ENCODE measurements around the gene BMP2. TPM values are rescaled to one million over a fixed set of nuclear protein-coding genes. Genes with fewer than 3 reads are reported as not detected.

The BMP2 gene
- total RNA-seq, 5 donors from 2014 or later (not counting 1 experiment from before 2014, with no cell fraction given), result 0.13 TPM; not detected in 4

DNA sequence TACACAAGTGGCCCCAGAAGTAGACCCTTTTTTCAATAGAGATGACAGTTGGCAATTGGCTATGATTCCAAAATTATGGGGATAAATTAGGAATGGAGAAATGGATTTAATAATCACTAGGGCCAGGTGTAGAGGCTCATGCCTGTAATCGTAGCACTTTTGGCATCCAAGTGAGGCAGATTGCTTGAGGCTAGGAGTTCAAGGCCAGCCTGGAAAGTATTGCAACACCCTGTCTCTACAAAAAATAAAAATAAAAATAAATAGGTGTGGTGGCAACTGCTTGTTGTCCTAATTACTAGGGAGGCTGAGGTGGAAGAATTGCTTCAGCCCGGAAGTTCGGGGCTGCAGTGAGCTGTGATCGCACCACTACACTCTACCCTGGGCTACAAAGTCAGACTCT, 60.0 kb downstream of the BMP2 start:
- ChIA-PET CTCF (no interaction called here), POLR2A (no interaction called here)

DNA sequence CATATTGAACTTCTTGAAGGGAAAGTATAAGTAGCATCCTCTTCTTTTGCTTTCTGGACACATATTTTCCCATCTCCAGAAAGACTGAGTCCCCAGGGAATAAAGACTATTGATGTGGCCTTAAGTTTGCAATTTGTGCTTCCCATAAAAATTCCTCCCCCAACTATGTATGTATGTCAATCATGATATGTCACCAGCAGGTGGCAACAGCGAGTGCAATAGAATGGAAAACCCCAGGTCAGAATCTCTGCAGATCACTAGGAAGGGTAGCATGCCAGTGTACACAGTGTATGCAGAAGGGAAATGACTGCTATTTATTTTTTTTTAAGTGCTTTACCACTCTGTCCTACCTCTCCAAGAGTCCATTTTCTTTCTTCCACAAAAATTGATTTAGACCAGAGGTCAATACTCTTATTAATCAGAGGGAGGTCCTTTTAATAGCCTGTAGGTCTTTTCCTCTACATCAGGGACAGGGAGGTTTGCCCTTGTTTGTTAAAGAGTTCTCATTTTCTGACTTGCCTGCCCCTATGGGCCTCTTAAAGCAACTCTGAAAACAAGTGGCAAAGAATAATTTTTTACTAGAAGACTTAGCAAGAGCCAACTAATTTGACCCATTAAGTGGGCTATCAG, 61.4 kb downstream of the BMP2 start:
- H3K4me1 ChIP-seq (ENCODE audit: control insufficient read depth in 1 of 2, extremely low read depth in 1 of 2, insufficient read depth in 2 of 2, low read length in 2 of 2), result no peaks in the 10 kb centered on the region
- ChIA-PET POLR2A (interaction anchor here in 1 of 2 donors (0.5 kb wide), 1 partner anchor 26 kb away, joined by 8 read pairs; no protein-coding TSS in a partner anchor), CTCF (interaction anchor here in 1 of 2 donors (0.6 kb wide), 1 partner anchor 204 kb away, joined by 3 read pairs; no protein-coding TSS in a partner anchor)
- H3K9me3 Mint-ChIP-seq, result peaks cover 2 to 4% (median 3%) of the 10 kb centered on the region in 3 donors
- H3K27ac ChIP-seq (ENCODE audit: low read length), result no peak overlapping the region
- ATAC-seq (replicated peaks in 1 of 4) (no peak), DNase-seq (peak in 5 of 35 experiments; percentile 0 to 30 (median 3))
- no peak overlapping the region for H3K4me3 ChIP-seq (ENCODE audit: control insufficient read depth in 1 of 2, extremely low read depth in 1 of 2, low read length in 1 of 2)
- no peak overlapping the region for H3K4me3 Mint-ChIP-seq
- no CpG with 5 or more reads among the region's 1 CpG for WGBS (ENCODE audit: insufficient coverage)
- H3K36me3 Mint-ChIP-seq, result no peaks in the 10 kb centered on the region
- no peaks in the 10 kb centered on the region for H3K9me3 ChIP-seq
- no peaks in the 10 kb centered on the region for H3K27me3 ChIP-seq (replicated peaks in 1 of 2; ENCODE audit: control insufficient read depth in 2 of 2, extremely low read depth in 1 of 2, insufficient read depth in 2 of 2, low read length in 1 of 2)
- H3K4me1 Mint-ChIP-seq, result no peaks in the 10 kb centered on the region
- no peaks in the 10 kb centered on the region for H3K36me3 ChIP-seq (ENCODE audit: control insufficient read depth in 2 of 2, extremely low read depth in 1 of 2, insufficient read depth in 1 of 2, low read length in 1 of 2)
- no peak overlapping the region for H3K27ac Mint-ChIP-seq
- no peaks in the 10 kb centered on the region for H3K27me3 Mint-ChIP-seq

More for the DNA sequence above, 60.0 kb downstream of the BMP2 start:
- Histone ChIP-seq H3K36me3 (ENCODE audit: control insufficient read depth in 2 of 2, extremely low read depth in 1 of 2, insufficient read depth in 1 of 2, low read length in 1 of 2) (no peaks in the 10 kb centered on the region), H3K27me3 (replicated peaks in 1 of 2; ENCODE audit: control insufficient read depth in 2 of 2, extremely low read depth in 1 of 2, insufficient read depth in 2 of 2, low read length in 1 of 2) (no peaks in the 10 kb centered on the region), H3K9me3 (no peaks in the 10 kb centered on the region), H3K4me1 (ENCODE audit: control insufficient read depth in 1 of 2, extremely low read depth in 1 of 2, insufficient read depth in 2 of 2, low read length in 2 of 2) (no peaks in the 10 kb centered on the region), H3K27ac (ENCODE audit: low read length) (no peak overlapping the region), H3K4me3 (ENCODE audit: control insufficient read depth in 1 of 2, extremely low read depth in 1 of 2, low read length in 1 of 2) (no peak overlapping the region)
- no CpG with 5 or more reads among the region's 4 CpGs for WGBS (ENCODE audit: insufficient coverage)
- H3K27ac Mint-ChIP-seq, result no peak overlapping the region
- DNase-seq, result no peak
- H3K36me3 Mint-ChIP-seq, result no peaks in the 10 kb centered on the region
- no peaks in the 10 kb centered on the region for H3K4me1 Mint-ChIP-seq
- H3K27me3 Mint-ChIP-seq, result no peaks in the 10 kb centered on the region
- ATAC-seq (replicated peaks in 1 of 4), result no peak
- H3K4me3 Mint-ChIP-seq, result no peak overlapping the region
- H3K9me3 Mint-ChIP-seq, result peaks cover 2 to 4% (median 3%) of the 10 kb centered on the region in 3 donors

DNA sequence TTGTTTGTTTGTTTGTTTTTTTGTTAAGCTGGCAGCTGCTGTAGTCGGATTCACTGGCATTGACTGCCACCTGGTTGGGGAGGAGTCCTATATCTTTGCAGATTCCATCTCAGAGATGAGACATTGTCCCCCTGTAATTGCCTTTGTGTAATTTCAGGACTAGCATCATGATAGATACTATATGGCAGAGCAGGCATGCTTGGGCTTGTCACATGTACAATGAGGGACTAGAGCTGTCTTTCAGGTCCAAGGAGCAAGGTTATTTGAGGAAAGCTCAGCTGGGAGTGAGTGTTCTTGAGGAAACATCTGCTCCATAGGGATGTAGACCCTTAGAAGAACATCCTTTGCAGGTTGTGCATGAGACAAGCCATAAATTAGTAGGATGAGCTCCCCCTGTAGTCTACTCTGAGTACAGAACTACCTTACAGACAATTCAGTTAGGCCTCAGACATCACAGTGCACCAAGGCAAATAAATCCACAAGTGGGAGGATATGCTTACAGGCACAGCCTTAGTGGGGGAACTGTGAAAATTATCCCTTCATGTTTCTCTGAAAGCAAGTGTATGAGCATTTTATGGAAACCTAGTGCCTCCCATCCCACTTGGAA, 62.1 kb downstream of the BMP2 start:
- no peak for ATAC-seq (replicated peaks in 1 of 4)
- 71% methylated on average over 1 of the region's 1 CpG for WGBS (ENCODE audit: insufficient coverage)

More for the DNA sequence above, 62.1 kb downstream of the BMP2 start:
- POLR2A ChIA-PET, result interaction anchor here in 1 of 2 donors (0.5 kb wide), 1 partner anchor 27 kb away, joined by 8 read pairs; no protein-coding TSS in a partner anchor
- Histone ChIP-seq H3K27ac (ENCODE audit: low read length) (no peak overlapping the region), H3K27me3 (replicated peaks in 1 of 2; ENCODE audit: control insufficient read depth in 2 of 2, extremely low read depth in 1 of 2, insufficient read depth in 2 of 2, low read length in 1 of 2) (no peaks in the 10 kb centered on the region), H3K36me3 (ENCODE audit: control insufficient read depth in 2 of 2, extremely low read depth in 1 of 2, insufficient read depth in 1 of 2, low read length in 1 of 2) (no peaks in the 10 kb centered on the region), H3K9me3 (no peaks in the 10 kb centered on the region), H3K4me3 (ENCODE audit: control insufficient read depth in 1 of 2, extremely low read depth in 1 of 2, low read length in 1 of 2) (no peak overlapping the region), H3K4me1 (ENCODE audit: control insufficient read depth in 1 of 2, extremely low read depth in 1 of 2, insufficient read depth in 2 of 2, low read length in 2 of 2) (no peaks in the 10 kb centered on the region)
- no peak for DNase-seq
- CTCF ChIA-PET, result interaction anchor here in 1 of 2 donors (0.5 kb wide), 1 partner anchor 45 kb away, joined by 4 read pairs; no protein-coding TSS in a partner anchor
- Mint-ChIP-seq H3K4me1 (no peaks in the 10 kb centered on the region), H3K27ac (no peak overlapping the region), H3K4me3 (no peak overlapping the region), H3K36me3 (no peaks in the 10 kb centered on the region), H3K9me3 (peaks cover 2 to 4% (median 3%) of the 10 kb centered on the region in 3 donors), H3K27me3 (no peaks in the 10 kb centered on the region)

Measured in T-cell (primary cell).